Measurements from ENCODE around the gene HOXD11.

The HOXD11 gene

DNA sequence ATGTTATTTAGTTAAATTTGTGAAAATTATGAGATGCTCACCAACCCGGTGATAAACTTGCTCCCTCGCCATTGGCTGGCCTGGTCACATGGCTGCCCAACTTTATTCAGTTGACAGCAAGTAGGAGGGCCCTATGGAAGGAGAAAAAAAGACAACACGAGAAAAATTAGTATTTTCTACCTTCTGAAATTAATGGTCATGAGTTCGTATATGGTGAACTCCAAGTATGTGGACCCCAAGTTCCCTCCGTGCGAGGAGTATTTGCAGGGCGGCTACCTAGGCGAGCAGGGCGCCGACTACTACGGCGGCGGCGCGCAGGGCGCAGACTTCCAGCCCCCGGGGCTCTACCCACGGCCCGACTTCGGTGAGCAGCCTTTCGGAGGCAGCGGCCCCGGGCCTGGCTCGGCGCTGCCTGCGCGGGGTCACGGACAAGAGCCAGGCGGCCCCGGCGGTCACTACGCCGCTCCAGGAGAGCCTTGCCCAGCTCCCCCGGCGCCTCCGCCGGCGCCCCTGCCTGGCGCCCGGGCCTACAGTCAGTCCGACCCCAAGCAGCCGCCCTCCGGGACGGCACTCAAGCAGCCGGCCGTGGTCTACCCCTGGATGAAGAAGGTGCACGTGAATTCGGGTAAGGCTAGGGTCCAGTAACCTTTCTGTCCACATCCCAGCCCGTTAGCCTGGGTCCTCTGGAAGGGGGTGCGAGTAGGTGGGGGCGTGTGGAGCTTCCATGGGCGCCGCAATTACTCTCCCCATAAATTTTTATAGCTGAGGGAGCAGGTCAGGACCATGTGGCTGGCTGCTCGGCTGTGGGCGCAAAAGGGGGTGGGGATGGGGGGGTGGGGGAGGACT is 44.6 kb downstream of the HOXD11 start, which contains the start of gene HOXD4:
Gene HOXD4, plus strand, starts transcription at position 109 of the 846 bp plus-strand sequence. Its CDS starts 84 bp downstream, at position 193.
- peak; percentile 33 for DNase-seq

DNA sequence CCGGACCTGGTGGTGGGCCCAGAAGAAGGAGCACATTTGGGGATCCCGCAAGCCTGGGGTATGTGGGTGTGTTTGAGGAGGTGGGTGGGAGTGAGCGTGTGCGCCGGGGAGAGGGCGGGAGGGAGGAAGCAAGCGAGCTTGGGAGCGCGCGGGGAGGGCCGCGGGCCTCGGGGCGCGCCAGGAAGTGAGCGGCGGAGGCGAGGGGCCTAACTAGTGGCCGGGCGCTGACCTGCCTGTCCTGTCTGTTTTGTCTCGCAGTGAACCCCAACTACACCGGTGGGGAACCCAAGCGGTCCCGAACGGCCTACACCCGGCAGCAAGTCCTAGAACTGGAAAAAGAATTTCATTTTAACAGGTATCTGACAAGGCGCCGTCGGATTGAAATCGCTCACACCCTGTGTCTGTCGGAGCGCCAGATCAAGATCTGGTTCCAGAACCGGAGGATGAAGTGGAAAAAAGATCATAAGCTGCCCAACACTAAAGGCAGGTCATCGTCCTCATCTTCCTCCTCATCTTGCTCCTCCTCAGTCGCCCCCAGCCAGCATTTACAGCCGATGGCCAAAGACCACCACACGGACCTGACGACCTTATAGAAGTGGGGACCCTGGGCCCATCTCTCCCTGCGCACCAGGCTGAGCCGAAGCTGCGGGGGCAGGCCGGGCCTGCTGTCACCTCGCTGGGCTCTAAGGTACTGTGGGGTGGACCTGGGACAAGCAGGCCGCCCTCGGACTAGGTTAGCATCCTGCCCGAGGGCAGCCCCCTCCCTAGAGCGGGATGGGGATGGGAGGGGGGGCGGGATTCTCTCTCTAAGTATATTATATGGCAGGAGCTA is 45.5 kb downstream of the HOXD11 start:
- DNase-seq = no peak

DNA sequence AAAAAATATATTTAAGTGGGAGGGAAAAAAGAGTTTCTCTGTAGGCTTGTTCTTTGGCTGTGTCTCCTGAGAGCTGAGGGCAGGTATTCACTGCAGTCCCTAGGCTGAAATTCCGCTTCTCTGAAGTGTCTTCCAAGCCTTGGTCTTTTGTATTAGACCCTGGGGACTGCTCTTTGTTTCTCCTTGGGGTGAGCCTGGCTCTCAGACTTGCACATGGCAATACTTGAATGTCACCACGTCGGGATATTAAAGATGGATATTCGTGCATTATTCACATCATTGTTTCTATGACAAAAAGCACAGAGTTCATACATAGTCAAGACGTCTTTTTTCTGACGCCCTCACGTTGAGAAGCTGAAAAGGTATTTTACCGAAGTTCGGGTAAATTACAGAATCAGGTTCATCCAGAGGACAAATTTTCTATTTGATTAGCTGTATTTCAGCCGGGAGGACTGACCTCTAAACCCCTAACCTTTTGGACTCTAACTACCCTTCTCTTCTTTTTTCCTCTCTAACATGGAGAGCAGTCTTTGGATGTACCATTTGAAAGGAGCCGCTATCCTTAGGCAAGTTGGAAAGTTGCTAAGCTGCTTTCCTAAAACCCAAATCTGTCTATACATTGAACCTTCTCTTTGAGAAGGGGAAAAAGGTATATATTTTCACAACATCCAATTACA is 47.6 kb downstream of the HOXD11 start:
- no peak for DNase-seq

- DNase-seq = no peak
Measured at GRCh38 chr2:176155356-176156044, 48.4 kb downstream of the HOXD11 start.

DNA sequence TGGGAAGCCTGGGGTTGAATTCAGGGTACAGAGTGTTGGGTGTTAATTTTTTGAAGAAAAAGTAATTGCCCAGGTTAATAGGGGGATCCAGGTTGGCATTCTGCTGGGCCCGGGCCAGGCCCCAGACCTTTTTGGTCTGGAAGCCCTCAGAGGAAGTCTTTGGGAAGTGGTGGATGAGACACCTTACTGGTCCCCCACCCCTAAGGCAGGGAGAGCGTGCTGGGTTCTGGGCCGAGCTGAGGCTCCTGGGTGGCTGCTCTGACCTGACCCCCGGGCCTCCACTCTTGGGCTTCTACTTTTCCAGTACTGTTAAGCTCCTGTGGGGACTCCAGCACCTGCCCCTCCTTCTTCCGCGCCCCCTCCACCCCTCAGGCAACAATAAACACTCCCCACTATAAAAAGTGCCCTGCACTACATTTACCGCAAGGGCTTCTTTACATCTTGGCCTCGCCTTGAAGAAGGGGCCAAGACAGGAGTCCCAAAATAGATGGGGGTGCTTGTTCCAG is 49.3 kb downstream of the HOXD11 start:
- no peak for DNase-seq

- no peak for DNase-seq
Measured at GRCh38 chr2:176156807-176157498, 49.9 kb downstream of the HOXD11 start, which contains the start of gene HOXD3. HOXD3 (plus strand) TSS chr2:176157307; CDS start chr2:176169115, 11,808 bp downstream.

DNA sequence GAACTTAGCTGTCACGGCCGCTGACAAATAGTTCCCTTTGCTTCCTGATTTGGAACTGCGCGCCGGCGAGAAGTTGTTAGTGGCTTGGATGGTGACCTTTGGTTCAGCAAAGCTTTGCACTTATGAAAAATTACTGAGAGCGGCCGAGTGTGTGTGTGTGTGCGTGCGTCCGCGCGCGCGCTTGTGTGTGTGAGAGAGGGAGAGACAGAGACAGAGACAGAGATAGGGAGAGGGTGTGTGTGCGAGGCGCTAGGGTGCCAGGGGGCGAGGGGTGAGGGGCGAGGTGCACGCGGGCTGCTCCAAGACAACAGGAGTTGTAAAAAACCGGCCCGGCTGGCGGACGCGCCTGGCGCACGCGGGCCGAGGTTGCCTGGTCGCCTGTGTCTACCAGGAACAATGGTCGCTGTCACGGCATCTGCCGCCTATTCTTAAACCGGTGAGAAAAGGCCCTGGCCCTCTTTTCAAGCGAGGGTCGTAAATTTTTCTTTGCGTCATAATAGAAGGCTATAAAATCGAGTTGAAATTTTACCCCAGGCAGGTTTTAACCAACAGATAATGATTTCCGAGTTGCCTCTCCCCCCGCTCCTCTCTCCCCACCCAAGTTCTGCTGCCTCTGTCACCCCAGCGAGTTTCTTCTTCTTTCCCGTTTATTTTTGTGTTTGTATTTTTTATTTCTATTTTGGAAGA is 50.6 kb downstream of the HOXD11 start:
- DNase-seq = no peak

DNA sequence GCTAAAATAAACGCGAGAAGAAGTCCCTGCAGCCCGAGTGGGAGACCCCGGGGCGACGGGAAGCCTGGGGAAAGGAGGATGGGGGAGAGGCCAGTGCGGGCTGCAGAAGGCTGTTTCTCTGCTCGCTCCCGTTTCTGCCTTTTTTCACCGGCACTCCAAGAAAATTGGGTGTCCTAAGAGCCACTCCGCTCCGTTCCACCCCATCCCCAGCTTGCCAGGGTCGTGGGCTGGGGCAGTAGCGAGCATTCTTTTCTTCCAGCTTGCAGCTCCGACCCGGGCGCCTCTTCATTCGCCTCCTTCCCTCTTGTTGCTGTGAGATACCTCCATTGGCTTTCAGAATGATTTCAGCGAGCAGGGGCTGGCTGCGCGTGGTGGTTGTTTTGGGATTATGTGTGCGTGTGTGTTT is 51.1 kb downstream of the HOXD11 start:
- DNase-seq = no peak

GRCh38 chr2:176158855-176159662 is 52.0 kb downstream of the HOXD11 start:
- DNase-seq = no peak
